HepG2 (cell line): ENCODE results near the gene ZC3H4. TPM values are rescaled to one million over a fixed set of nuclear protein-coding genes. Genes with fewer than 3 reads are reported as not detected.

ENCODE experiments used
- ATAC-seq: fragments of 200-7000 bp; cut with Tn5 transposase; 3 replicates; pipeline ENCODE4 v1.9.1; 2020; ENCODE audit warnings: mild to moderate bottlenecking, moderate library complexity
- BruUV-seq: library from RNA; stranded (reverse); fragments of 400-500 nt; replicated peaks from 2 replicates; lab custom pipeline; 2021; lab: Mats Ljungman, UMichigan
- CTCF ChIA-PET: fragments of 300-600 bp; formaldehyde crosslinking; extraction: SDS; loops from one replicate; lab custom pipeline; 2021; ENCODE audit warnings: low total read pairs, inconsistent platforms, low intra/inter-chr PET ratio; lab: Yijun Ruan, JAX
- POLR2A ChIA-PET: fragments of 350-600 bp; sonication (Branson Sonifier 250); formaldehyde crosslinking; loops from one replicate; lab custom pipeline; 2020; ENCODE audit warnings: antibody characterized with exemption, inconsistent platforms; lab: Yijun Ruan, JAX
- DNase-seq: peaks from one replicate; pipeline ENCODE4 v3.0.0-alpha.2; 2015; ENCODE audit warnings: low spot score
- FAIRE-seq: peaks from 3 replicates; lab custom pipeline; 2011; peaks lifted over from hg19 to GRCh38; lab: Jason Lieb, UNC
- H2AFZ ChIP-seq: one replicate; pipeline ENCODE4 v1.6.1; 2011; ENCODE audit warnings: low read length, inconsistent platforms
- H3K27ac ChIP-seq: fragments of 300-600 bp; 3 replicates; pipeline ENCODE4 v1.8.0; 2011; ENCODE audit warnings: mixed run types, mild to moderate bottlenecking, mixed read lengths, low read length, inconsistent platforms; ENCODE audit not compliant: insufficient read depth; ENCODE audit errors: extremely low read length
- H3K27me3 ChIP-seq, 2 experiments: fragments of 200-600 bp in 1 of 2; 2 replicates in 1 of 2; 3 replicates in 1 of 2; pipeline versions ENCODE4 v1.6.0 to v1.8.0; 2011; ENCODE audit warnings: low read length in 2 of 2, mild to moderate bottlenecking in 2 of 2, moderate library complexity in 2 of 2, inconsistent platforms in 1 of 2; ENCODE audit not compliant: insufficient read depth in 2 of 2, control insufficient read depth in 1 of 2
- H3K36me3 ChIP-seq, 2 experiments: fragments of 200-600 bp in 1 of 2; replicated peaks in 1 of 2; 2 replicates in 1 of 2; 3 replicates in 1 of 2; pipeline versions ENCODE4 v1.5.1 to v1.8.0; 2011; ENCODE audit warnings: low read length in 2 of 2, inconsistent platforms in 1 of 2; ENCODE audit not compliant: insufficient read depth in 2 of 2, control insufficient read depth in 1 of 2
- H3K4me1 ChIP-seq: 2 replicates; pipeline ENCODE4 v1.5.1; 2012; ENCODE audit warnings: low read length, inconsistent platforms; ENCODE audit not compliant: insufficient read depth
- H3K4me2 ChIP-seq: 2 replicates; pipeline ENCODE4 v1.6.0; 2011; ENCODE audit warnings: low read depth, low read length, inconsistent platforms
- H3K4me3 ChIP-seq, 3 experiments: fragments of 200-600 bp in 1 of 3; sonication (generic), shearing (Covaris generic) in 1 of 3; replicated peaks in 1 of 3; 2 replicates each; pipeline ENCODE4 v1.5.1; 2011 to 2016; ENCODE audit warnings: low read length in 3 of 3, inconsistent platforms in 2 of 3, low read depth in 2 of 3, mild to moderate bottlenecking in 2 of 3, control low read depth in 1 of 3, mixed read lengths in 1 of 3; ENCODE audit not compliant: insufficient read depth in 1 of 3
- H3K79me2 ChIP-seq: one replicate; pipeline ENCODE4 v1.6.1; 2011; ENCODE audit warnings: low read length, inconsistent platforms; ENCODE audit not compliant: insufficient read depth
- H3K9ac ChIP-seq: 2 replicates; pipeline ENCODE4 v1.6.0; 2011; ENCODE audit warnings: mild to moderate bottlenecking, low read depth, low read length, inconsistent platforms; ENCODE audit not compliant: insufficient read depth
- H3K9me3 ChIP-seq: 2 replicates; pipeline ENCODE4 v1.5.1; 2012; ENCODE audit warnings: mild to moderate bottlenecking, low read length
- H4K20me1 ChIP-seq: 2 replicates; pipeline ENCODE4 v1.6.0; 2011; ENCODE audit warnings: inconsistent platforms, mild to moderate bottlenecking, low read length, moderate library complexity; ENCODE audit not compliant: insufficient read depth
- NCOR1 ChIP-seq: fragments of 200-600 bp; sonication (generic); IDR thresholded peaks from 2 replicates; pipeline ENCODE4 v1.7.0; 2017; ENCODE audit warnings: antibody characterized with exemption, low read length, borderline replicate concordance
- REL ChIP-seq: sonication (generic); formaldehyde crosslinking; conservative IDR thresholded peaks from 2 replicates; pipeline ENCODE4 v1.8.0; 2022; ENCODE audit warnings: mild to moderate bottlenecking, missing genetic modification reagents, moderate library complexity
- REST ChIP-seq, 2 experiments: IDR thresholded peaks; 2 replicates each; pipeline ENCODE4 v1.6.1; 2011 to 2012; ENCODE audit warnings: low read length in 2 of 2, borderline replicate concordance in 1 of 2, low read depth in 1 of 2, mild to moderate bottlenecking in 1 of 2, moderate library complexity in 1 of 2
- SMAD1 ChIP-seq: sonication (generic); formaldehyde crosslinking; IDR thresholded peaks from 2 replicates; pipeline ENCODE4 v1.4.0; 2020; ENCODE audit warnings: missing genetic modification reagents, low read depth, mild to moderate bottlenecking, borderline replicate concordance
- ZFP41 ChIP-seq: sonication (generic); formaldehyde crosslinking; IDR thresholded peaks from 2 replicates; pipeline ENCODE4 v1.4.0; 2020; ENCODE audit warnings: mild to moderate bottlenecking, missing genetic modification reagents, borderline replicate concordance
- ZFX ChIP-seq: sonication (generic); formaldehyde crosslinking; IDR thresholded peaks from 2 replicates; pipeline ENCODE4 v1.4.0; 2020; ENCODE audit warnings: mild to moderate bottlenecking, low read depth, missing genetic modification reagents, moderate library complexity
- ZNF790 ChIP-seq: sonication (generic); formaldehyde crosslinking; IDR thresholded peaks from 2 replicates; pipeline ENCODE4 v1.8.0; 2022; ENCODE audit warnings: missing genetic modification reagents, mild to moderate bottlenecking, borderline replicate concordance
- WGBS: methylation state at CpG from one replicate; pipeline ENCODE4 v1.1.6; 2017; ENCODE audit warnings: low lambda C conversion rate; 5-methylcytosine and 5-hydroxymethylcytosine counted together
- in situ Hi-C: cut with HindIII; loops from 2 replicates; pipeline ENCODE4 v1.10.0; 2017; ENCODE audit warnings: low pct_unique_long_range_greater_than_20kb; ENCODE audit not compliant: extremely low pct_ligation_motif_present
- intact Hi-C: fragments of 100-400 bp; cut with micrococcal nuclease; formaldehyde crosslinking; loops from one replicate; pipeline ENCODE4 v1.10.0; 2022; ENCODE audit not compliant: unreplicated experiment
- polyA plus RNA-seq, 8 experiments: library from polyadenylated mRNA; depleted of rRNA in 3 of 8; stranded (reverse) in 7 of 8; unstranded in 1 of 8; fragments of >200 nt; fragmentation: Illumina TruSeq in 4 of 8; extraction: Trizol in 4 of 8; gene quantifications; 2 replicates each; pipeline versions ENCODE4 v1.2.1 to v1.2.3, GENCODE V29; 2011 to 2016; ENCODE audit warnings: low read depth in 4 of 8, missing spikeins in 1 of 8, mixed read lengths in 1 of 8; ENCODE audit not compliant: insufficient read depth in 1 of 8
- total RNA-seq, 5 experiments: library from RNA; depleted of rRNA; stranded (reverse); fragments of >200 nt; fragmentation: Illumina TruSeq; extraction: Trizol; gene quantifications; 2 replicates each; pipeline ENCODE4 v1.2.3, GENCODE V29; 2016; ENCODE audit warnings: low read depth in 1 of 5
- TF ChIP-seq, protein P1 (sequence below): sonication (generic); formaldehyde crosslinking; IDR thresholded peaks from 2 replicates; pipeline ENCODE4 v1.8.0; 2022; ENCODE audit warnings: missing genetic modification reagents, mild to moderate bottlenecking, inconsistent platforms, borderline replicate concordance
- TF ChIP-seq, protein P2 (sequence below): sonication (generic); formaldehyde crosslinking; conservative IDR thresholded peaks from 2 replicates; pipeline ENCODE4 v1.4.0; 2020; ENCODE audit warnings: missing genetic modification reagents

Gene ZC3H4
- total and polyA plus RNA-seq, 2 of the 13 experiments (the other 11 are each of a cell fraction or from before 2014, with no cell fraction given) = 1.8 to 10.7 TPM

GRCh38 chr19:47146920-47147319, 33.3 kb upstream of the ZC3H4 start (continued):
- TF ChIP-seq REST (IDR thresholded peaks at IDR 0.05; ENCODE audit: borderline replicate concordance in 1 of 2, low read depth in 1 of 2, low read length in 2 of 2) = no peak
- TF ChIP-seq ZNF790 (CRISPR knock-in tag) = no peak

DNA sequence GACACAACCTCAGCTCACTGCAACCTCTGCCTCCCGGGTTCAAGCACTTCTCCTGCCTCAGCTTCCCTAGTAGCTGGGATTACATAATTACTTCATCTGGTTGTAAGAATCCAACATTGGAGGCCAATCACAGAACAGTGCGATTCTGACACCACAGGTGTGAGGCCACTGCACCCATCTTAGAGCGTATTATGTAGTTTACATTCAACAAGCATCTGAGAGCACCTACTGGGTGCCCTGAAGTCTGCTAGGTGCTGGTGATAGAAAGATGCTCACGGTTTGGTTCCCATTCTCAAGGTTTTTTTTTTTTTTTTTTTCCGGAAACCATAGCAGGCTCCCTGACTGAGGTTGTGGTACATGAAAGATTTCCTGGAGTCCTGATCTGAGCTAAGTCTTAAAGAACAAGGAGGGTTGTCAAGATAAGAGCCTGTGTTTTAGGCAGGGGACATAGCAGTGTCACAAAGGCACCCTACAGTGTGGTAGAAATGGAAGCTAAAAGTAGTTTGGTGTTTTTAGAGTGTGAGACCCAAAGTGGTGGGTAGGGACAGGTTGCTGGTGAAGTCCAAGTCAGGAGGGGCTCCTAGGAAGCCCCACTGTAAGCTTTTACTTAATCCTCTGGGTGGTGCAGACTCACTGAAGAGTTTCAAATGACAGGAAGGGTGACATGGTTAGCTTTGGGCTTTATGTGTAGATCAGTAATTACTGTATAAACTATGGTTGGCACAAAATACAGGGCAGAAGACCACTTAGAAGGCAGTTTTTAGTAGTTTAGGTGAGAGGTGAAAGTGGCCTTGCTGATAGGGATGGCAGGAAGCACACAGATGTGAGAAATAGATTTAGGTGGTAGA, 32.3 kb upstream of the ZC3H4 start:
- no peak overlapping the region for H3K9ac ChIP-seq
- no peaks in the 10 kb centered on the region for H3K9me3 ChIP-seq
- in situ Hi-C loops (loop anchor here (5.0 kb wide), 1 partner anchor 101 kb away; no protein-coding TSS in a partner anchor), intact Hi-C loops (loop anchor here (5.0 kb wide), 1 partner anchor 96 kb away; no protein-coding TSS in a partner anchor)
- no peaks in the 10 kb centered on the region for H3K4me1 ChIP-seq
- CTCF ChIA-PET = no interaction called here
- TF ChIP-seq, protein P1, sequence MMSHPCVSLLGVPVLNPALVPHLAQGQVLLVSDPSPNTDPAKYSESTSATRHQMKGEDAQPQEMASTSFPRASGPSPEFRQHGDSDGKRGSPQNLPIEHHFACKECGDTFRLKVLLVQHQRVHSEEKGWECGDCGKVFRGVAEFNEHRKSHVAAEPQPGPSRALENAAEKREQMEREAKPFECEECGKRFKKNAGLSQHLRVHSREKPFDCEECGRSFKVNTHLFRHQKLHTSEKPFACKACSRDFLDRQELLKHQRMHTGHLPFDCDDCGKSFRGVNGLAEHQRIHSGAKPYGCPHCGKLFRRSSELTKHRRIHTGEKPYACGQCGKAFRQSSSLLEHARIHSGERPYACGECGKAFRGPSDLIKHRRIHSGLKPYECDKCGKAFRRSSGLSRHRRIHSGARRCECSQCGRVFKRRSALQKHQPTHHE (CRISPR knock-in tag) = no peak
- TF ChIP-seq SMAD1 (no peak), NCOR1 (no peak), ZFP41 (CRISPR knock-in tag) (no peak), REL (no peak), ZFX (CRISPR knock-in tag) (no peak)
- TF ChIP-seq, protein P2, sequence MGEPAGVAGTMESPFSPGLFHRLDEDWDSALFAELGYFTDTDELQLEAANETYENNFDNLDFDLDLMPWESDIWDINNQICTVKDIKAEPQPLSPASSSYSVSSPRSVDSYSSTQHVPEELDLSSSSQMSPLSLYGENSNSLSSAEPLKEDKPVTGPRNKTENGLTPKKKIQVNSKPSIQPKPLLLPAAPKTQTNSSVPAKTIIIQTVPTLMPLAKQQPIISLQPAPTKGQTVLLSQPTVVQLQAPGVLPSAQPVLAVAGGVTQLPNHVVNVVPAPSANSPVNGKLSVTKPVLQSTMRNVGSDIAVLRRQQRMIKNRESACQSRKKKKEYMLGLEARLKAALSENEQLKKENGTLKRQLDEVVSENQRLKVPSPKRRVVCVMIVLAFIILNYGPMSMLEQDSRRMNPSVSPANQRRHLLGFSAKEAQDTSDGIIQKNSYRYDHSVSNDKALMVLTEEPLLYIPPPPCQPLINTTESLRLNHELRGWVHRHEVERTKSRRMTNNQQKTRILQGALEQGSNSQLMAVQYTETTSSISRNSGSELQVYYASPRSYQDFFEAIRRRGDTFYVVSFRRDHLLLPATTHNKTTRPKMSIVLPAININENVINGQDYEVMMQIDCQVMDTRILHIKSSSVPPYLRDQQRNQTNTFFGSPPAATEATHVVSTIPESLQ (CRISPR knock-in tag) = no peak
- WGBS = 100% methylated on average over 5 of the region's 5 CpGs
- no peak overlapping the region for H2AFZ ChIP-seq
- POLR2A ChIA-PET = interaction anchor here (1.5 kb wide), 1 partner anchor 98 kb away, joined by 3 read pairs; no protein-coding TSS in a partner anchor
- H3K36me3 ChIP-seq = peaks cover 28 to 79% of the 10 kb centered on the region in 2 experiments
- ATAC-seq (no peak), FAIRE-seq (no peak), DNase-seq (no peak)
- no peak overlapping the region for H3K27ac ChIP-seq
- H3K27me3 ChIP-seq = no peaks in the 10 kb centered on the region
- TSS peak; percentile 40 for BruUV-seq
- H3K4me3 ChIP-seq = no peak overlapping the region
- H3K4me2 ChIP-seq = no peak overlapping the region
- H3K79me2 ChIP-seq = peaks cover 32% of the 10 kb centered on the region
- H4K20me1 ChIP-seq = peaks cover 5% of the 10 kb centered on the region; the same call in 1 of the 2 replicates
